ENCODE results near the gene ALDH1A1. TPM values are rescaled to one million over a fixed set of nuclear protein-coding genes. Genes with fewer than 3 reads are reported as not detected.

The ALDH1A1 gene
- total and polyA plus RNA-seq, 2 donors (not counting 3 experiments of a cell fraction or from before 2014, with no cell fraction given): 91.1 to 287 TPM

DNA sequence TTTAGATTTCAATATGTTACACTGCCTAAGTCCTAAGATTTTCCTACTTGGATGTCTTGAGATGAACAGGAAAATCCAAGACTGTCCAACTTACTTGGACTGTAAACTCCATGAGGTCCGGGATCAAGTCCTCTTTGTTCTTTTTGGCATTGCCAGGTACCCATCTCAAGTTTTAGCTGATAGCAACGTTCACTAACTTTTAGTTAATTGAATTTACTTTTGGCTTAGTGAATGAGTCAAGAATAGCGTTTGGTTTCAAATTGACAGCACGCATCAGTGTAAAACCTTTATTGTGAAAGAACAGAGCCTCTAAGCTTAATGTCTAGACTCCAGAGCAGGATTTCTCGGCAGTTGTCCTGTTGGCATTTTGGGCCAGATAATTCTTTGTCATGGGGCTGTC, 37.2 kb downstream of the ALDH1A1 start:
- H3K4me1 ChIP-seq (ENCODE audit: control insufficient read depth, extremely low read depth, insufficient read depth, low read length): no peaks in the 10 kb centered on the region
- dilution Hi-C loops (cut with MboI; ENCODE audit: extremely low pct_ligation_motif_present, low sequenced_read_pairs) (no loop called here), intact Hi-C loops (cut with micrococcal nuclease) (no loop called here)

DNA sequence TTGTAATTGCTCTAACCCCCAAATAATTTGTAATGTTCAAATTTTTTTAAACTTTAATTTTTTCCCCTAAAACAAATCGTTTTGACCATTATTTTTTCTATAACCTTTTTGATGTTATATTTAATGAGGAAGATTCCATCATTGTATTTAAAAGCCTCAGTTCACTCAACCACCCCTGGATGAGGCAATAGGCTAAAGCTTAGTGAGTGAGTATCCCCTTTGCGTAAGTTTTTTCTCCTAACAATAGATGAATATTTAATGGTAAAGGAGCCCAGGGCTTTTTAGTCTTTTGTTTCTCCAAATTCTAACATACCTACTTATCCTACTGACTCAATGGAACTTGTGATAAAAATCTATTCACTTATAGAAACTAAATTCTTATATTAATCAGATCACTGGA, 38.1 kb downstream of the ALDH1A1 start:
- Histone ChIP-seq H3K9me1 (replicated peaks; ENCODE audit: control insufficient read depth, extremely low read depth, insufficient read depth, low read length) (no peaks in the 10 kb centered on the region), H3K79me2 (ENCODE audit: control insufficient read depth, insufficient read depth, low read length) (no peaks in the 10 kb centered on the region), H3K4me2 (ENCODE audit: insufficient read depth, low read length) (no peak overlapping the region), H2AFZ (ENCODE audit: low read depth, low read length) (no peak overlapping the region), H3K4me3 (replicated peaks in 1 of 3; ENCODE audit: insufficient read depth in 1 of 3, low read depth in 1 of 3, low read length in 3 of 3) (no peak overlapping the region), H4K20me1 (replicated peaks; ENCODE audit: control insufficient read depth, extremely low read depth, insufficient read depth, low read length) (no peaks in the 10 kb centered on the region), H3K27ac (ENCODE audit: insufficient read depth, low read depth, low read length) (no peak overlapping the region), H3K27me3 (ENCODE audit: control insufficient read depth in 2 of 2, insufficient read depth in 2 of 2, low read length in 2 of 2) (no peaks in the 10 kb centered on the region), H3K4me1 (ENCODE audit: control insufficient read depth, extremely low read depth, insufficient read depth, low read length) (no peaks in the 10 kb centered on the region), H3K9me3 (replicated peaks; ENCODE audit: control insufficient read depth, insufficient read depth, low read length) (no peaks in the 10 kb centered on the region), H3K36me3 (ENCODE audit: control insufficient read depth in 2 of 2, extremely low read depth in 1 of 2, insufficient read depth in 2 of 2, low read length in 2 of 2) (peaks cover 4 to 12% of the 10 kb centered on the region in 2 experiments), H3K9ac (replicated peaks; ENCODE audit: extremely low read depth, insufficient read depth, low read length) (no peak overlapping the region)
- ChIA-PET CTCF (no interaction called here), POLR2A (no interaction called here)
- TF ChIP-seq, protein P1, sequence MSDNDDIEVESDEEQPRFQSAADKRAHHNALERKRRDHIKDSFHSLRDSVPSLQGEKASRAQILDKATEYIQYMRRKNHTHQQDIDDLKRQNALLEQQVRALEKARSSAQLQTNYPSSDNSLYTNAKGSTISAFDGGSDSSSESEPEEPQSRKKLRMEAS (IDR thresholded peaks at IDR 0.05; ENCODE audit: insufficient read depth, insufficient read length): no peak
- TF ChIP-seq GATA2 (IDR thresholded peaks at IDR 0.05; ENCODE audit: insufficient read depth, insufficient read length, low read depth, low read length) (no peak), MYC (IDR thresholded peaks at IDR 0.05; ENCODE audit: low read depth, low read length) (no peak), POLR2A (IDR thresholded peaks at IDR 0.05; ENCODE audit: low read depth, low read length) (no peak), POLR2AphosphoS5 (IDR thresholded peaks at IDR 0.05; ENCODE audit: insufficient read depth, low read depth, low read length) (no peak), EZH2 (IDR thresholded peaks at IDR 0.05; ENCODE audit: borderline replicate concordance, low read depth, low read length, severe bottlenecking) (no peak), JUN (IDR thresholded peaks at IDR 0.05; ENCODE audit: borderline replicate concordance, insufficient read depth, insufficient read length, low read depth) (no peak), FOS (IDR thresholded peaks at IDR 0.05; ENCODE audit: borderline replicate concordance, insufficient read depth, low read length) (no peak)
- TF ChIP-seq, protein P2, sequence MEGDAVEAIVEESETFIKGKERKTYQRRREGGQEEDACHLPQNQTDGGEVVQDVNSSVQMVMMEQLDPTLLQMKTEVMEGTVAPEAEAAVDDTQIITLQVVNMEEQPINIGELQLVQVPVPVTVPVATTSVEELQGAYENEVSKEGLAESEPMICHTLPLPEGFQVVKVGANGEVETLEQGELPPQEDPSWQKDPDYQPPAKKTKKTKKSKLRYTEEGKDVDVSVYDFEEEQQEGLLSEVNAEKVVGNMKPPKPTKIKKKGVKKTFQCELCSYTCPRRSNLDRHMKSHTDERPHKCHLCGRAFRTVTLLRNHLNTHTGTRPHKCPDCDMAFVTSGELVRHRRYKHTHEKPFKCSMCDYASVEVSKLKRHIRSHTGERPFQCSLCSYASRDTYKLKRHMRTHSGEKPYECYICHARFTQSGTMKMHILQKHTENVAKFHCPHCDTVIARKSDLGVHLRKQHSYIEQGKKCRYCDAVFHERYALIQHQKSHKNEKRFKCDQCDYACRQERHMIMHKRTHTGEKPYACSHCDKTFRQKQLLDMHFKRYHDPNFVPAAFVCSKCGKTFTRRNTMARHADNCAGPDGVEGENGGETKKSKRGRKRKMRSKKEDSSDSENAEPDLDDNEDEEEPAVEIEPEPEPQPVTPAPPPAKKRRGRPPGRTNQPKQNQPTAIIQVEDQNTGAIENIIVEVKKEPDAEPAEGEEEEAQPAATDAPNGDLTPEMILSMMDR (IDR thresholded peaks at IDR 0.05; ENCODE audit: extremely low read depth in 1 of 2, insufficient read depth in 1 of 2, low read depth in 1 of 2, low read length in 2 of 2): no peak
- BruUV-seq (replicated peaks): no TSS peak
- dilution Hi-C loops (cut with MboI; ENCODE audit: extremely low pct_ligation_motif_present, low sequenced_read_pairs) (no loop called here), intact Hi-C loops (cut with micrococcal nuclease) (no loop called here)
- no peak for DNase-seq (ENCODE audit: low read depth, low spot score)
- FAIRE-seq: no peak

More for the DNA sequence above, 37.2 kb downstream of the ALDH1A1 start:
- H3K79me2 ChIP-seq (ENCODE audit: control insufficient read depth, insufficient read depth, low read length): no peaks in the 10 kb centered on the region
- no peaks in the 10 kb centered on the region for H3K9me1 ChIP-seq (replicated peaks; ENCODE audit: control insufficient read depth, extremely low read depth, insufficient read depth, low read length)
- no peak overlapping the region for H3K4me2 ChIP-seq (ENCODE audit: insufficient read depth, low read length)
- H3K9me3 ChIP-seq (replicated peaks; ENCODE audit: control insufficient read depth, insufficient read depth, low read length): no peaks in the 10 kb centered on the region
- BruUV-seq (replicated peaks): no TSS peak
- no peaks in the 10 kb centered on the region for H3K27me3 ChIP-seq (ENCODE audit: control insufficient read depth in 2 of 2, insufficient read depth in 2 of 2, low read length in 2 of 2)
- H2AFZ ChIP-seq (ENCODE audit: low read depth, low read length): no peak overlapping the region
- peaks cover 4 to 12% of the 10 kb centered on the region in 2 experiments for H3K36me3 ChIP-seq (ENCODE audit: control insufficient read depth in 2 of 2, extremely low read depth in 1 of 2, insufficient read depth in 2 of 2, low read length in 2 of 2)
- no peak for TF ChIP-seq FOS (IDR thresholded peaks at IDR 0.05; ENCODE audit: borderline replicate concordance, insufficient read depth, low read length)
- no peak overlapping the region for H3K4me3 ChIP-seq (replicated peaks in 1 of 3; ENCODE audit: insufficient read depth in 1 of 3, low read depth in 1 of 3, low read length in 3 of 3)
- ChIA-PET POLR2A (no interaction called here), CTCF (no interaction called here)
- no peak for FAIRE-seq
- no peaks in the 10 kb centered on the region for H4K20me1 ChIP-seq (replicated peaks; ENCODE audit: control insufficient read depth, extremely low read depth, insufficient read depth, low read length)
- no peak overlapping the region for H3K27ac ChIP-seq (ENCODE audit: insufficient read depth, low read depth, low read length)
- no peak overlapping the region for H3K9ac ChIP-seq (replicated peaks; ENCODE audit: extremely low read depth, insufficient read depth, low read length)
- DNase-seq (ENCODE audit: low read depth, low spot score): no peak
